ENCODE data around the gene GABRG3.

GABRG3 gene

GRCh38 chr15:26970712-26971210, at the start of gene GABRG3:
Gene GABRG3, plus strand, starts transcription at chr15:26971181.
- no peak for DNase-seq

GRCh38 chr15:26921433-26921832, 49.5 kb upstream of the GABRG3 start:
- no peak for DNase-seq

DNA sequence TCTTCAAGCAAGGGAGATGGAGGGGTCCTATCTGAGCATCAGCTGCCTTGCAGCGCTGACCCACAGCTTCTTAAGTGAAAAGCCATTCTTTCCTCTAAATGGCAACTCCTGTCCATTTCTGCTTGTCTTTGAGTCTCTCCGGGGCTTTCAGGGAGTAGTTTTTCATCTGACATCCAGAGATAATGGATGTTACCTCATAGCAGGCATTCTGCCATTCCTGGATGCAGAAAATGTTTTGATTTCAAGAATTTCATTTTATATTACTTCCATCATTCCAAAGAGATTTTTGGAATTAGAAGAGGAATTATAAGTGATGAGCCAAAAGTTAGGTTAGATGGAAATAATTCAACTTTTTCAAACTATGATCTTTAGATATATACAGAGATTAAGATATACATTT, 44.9 kb upstream of the GABRG3 start:
- DNase-seq, result no peak

- DNase-seq, result no peak
Observed at GRCh38 chr15:26928051-26928450, 42.9 kb upstream of the GABRG3 start.

- DNase-seq, result no peak
Observed at GRCh38 chr15:26929588-26929987, 41.4 kb upstream of the GABRG3 start.

GRCh38 chr15:26934848-26935247, 36.1 kb upstream of the GABRG3 start:
- DNase-seq, result no peak

- no peak for DNase-seq
Observed at GRCh38 chr15:26935322-26935721, 35.7 kb upstream of the GABRG3 start.

DNA sequence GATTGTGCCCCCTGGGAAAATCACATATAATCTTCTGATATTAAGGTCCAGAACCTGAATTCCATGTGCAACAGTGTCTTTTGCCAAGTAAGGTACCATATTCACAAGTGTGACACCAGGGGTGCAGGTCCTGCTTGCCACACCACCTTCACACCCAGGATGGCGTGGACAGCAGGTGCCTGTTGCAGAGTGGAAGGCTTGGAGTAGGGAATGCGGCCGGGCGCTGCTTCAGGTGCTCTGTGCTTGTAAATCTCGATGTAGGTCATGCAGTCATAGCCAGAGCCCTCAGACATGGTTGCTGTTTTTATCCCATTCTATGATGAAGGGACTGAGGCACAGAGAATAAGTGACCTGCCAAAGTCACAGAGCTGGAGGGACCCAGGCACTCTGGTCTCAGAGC, 34.5 kb upstream of the GABRG3 start:
- no peak for DNase-seq

DNA sequence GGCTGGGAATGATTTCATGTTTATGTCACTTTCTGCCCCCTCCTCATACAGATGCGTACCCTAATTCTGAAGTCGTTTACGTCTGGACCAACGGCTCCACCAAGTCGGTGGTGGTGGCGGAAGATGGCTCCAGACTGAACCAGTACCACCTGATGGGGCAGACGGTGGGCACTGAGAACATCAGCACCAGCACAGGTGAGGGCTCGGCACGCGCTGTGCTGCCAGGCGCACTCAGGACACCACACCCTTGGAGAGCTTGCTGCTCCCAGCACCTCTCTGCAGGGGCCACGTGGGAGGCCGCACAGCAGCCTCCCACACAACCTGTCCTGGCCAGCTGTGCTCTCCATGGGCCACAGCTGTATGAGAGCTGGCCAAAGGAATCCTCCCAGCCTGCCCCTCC, 33.8 kb upstream of the GABRG3 start:
- no peak for DNase-seq

DNA sequence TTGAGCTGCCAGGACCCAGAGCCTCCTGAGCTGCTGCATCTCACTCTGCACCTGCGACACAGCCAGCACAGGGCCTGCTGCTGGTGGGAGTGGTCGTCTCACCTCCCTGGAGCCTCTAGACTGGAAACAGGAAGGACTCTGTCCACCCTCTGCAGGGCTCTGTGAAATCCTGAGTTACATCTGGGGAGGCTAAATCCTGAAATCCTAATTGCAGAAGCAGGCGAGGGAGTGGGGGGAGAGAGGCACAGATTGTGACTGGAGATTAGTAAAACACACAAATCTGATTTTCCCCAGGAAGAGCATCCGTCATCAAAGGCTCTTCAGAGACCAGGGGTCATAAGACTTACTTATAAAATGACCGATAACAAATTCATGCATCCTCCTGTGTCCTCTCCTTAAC, 31.6 kb upstream of the GABRG3 start:
- DNase-seq, result no peak

DNA sequence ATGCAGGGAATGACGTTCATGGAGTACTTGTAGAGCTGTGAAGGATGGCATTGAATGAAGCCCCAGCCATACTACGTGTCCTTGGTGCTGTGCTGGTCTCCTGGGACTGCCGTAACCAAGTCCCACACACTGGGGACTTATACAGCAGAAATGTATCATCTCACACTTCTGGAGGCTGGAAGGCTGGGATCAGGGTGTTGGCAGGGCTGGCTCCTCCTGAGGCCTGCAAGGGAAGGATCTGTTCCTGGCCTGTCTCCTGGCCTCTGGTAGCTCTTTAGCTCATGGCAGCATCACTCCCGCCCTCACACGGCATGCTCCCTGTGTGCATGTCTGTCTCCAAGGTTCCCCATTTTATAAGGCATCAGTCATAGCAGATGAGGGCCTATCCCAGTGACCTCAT, 29.5 kb upstream of the GABRG3 start:
- DNase-seq, result no peak

DNA sequence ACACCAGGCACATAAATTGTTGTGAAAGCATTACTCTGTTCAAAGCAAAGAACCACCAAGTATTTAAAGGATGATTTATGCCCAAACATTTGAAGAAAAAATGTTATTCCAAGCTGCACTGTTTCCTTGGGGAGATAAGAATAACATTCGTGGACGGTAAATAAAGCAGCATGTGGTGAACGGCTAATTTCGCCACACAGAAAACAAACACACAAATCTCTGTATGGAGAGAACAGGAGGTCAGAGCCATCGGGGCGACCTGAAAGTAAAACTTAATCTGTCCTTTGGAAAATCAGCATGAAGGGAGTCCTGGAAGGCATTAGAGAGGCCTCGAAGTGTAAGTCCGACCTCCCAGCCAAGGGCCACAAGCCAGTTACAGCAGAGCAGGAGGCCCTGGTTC, 27.1 kb upstream of the GABRG3 start:
- no peak for DNase-seq

- DNase-seq, result no peak
Observed at GRCh38 chr15:26945046-26945445, 25.9 kb upstream of the GABRG3 start.

DNA sequence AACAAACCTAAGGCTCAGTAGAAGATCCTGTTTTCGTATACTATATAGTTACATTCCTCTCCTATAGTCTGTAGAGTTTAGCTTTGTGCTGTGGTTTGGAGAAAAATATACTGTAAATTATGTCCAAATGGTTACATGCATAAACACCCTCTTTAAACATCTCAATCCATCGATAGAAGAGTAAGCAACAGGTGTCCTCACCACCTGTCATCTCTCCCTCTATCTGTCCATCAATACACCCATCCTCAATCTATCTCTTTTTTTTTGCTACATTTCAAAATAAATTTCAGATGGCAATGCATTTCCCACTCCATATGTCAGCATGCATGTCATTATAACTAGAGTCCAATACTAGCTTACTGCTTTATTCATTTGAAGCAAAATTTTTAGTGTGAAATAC, 21.0 kb upstream of the GABRG3 start:
- DNase-seq, result no peak

GRCh38 chr15:26954403-26954802, 16.6 kb upstream of the GABRG3 start:
- no peak for DNase-seq

DNA sequence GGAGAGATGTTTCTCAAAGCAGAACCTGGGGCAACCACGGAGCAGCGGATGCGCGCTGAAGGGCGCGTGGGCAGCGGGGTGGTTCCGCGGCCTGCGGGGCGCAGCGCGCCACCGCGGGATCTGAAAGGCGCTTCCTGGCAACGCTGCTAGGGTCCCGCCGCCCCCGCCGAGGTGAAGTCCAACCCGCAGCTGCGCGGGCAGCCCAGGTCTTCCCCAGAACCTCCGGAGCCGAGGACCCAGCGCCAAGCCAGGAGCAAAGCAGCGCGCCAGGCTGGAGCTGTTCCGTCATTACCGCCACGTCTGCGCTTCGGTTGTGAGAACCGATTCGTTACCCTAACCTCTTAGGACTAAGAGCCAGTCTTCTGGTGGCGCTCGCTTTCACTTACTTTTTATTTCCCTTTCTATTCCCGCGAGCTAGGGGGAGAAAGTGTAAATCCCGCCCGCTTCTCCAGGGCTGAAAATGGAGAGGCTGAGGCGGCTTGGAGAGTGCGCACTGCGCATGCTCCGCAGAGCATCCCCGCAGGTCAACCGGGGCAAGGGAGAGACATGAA, 3.2 kb upstream of the GABRG3 start:
- no peak for DNase-seq

GRCh38 chr15:26968806-26969205, 2.2 kb upstream of the GABRG3 start:
- DNase-seq, result no peak

GRCh38 chr15:26971271-26972018, 464 bp downstream of the GABRG3 start:
- DNase-seq, result no peak

- DNase-seq, result no peak
Observed at GRCh38 chr15:26972636-26973035, 1.7 kb downstream of the GABRG3 start.

- peak; percentile 19 for DNase-seq
Observed at GRCh38 chr15:26974120-26974780, 3.3 kb downstream of the GABRG3 start.

DNA sequence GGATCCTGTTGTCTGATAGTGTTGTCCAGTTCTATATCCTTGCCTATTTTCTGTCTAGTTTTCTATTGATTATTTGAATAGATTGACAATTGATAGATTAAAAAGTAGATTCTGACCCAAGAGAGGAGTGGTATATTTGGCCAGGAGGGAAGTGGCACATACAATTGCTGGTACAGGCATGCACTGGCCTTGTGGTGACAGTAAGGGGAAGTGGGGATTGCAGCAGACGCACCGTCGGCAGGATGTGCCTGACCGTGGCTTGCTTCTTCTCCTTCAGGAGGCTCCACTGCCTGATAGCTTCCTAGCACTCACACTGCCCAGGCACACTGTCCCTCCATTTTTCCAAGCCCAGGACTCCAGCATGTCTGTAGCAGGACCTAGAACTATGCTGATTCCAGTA, 10.5 kb downstream of the GABRG3 start:
- no peak for DNase-seq

GRCh38 chr15:26983822-26984221, 12.8 kb downstream of the GABRG3 start:
- DNase-seq, result no peak

DNA sequence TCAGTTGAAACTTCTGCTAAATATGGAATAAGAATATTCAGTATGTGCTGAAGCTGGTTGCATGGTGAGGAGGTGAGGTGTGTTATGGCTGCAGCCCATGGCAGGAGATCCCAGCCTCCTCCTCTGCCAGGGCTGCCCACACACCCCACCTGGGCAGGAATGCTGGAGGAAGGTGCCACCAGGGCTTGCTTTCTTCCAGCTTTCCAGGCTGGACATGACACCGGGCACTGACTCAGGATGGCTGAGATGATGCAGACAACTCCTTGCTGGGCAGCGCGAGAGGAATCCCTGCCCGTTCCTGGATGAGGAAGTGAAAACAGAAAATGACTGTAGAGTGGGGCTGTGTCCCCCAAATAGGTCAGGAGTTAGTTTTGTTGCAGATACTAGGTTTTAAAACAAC, 14.1 kb downstream of the GABRG3 start:
- DNase-seq, result no peak

- no peak for DNase-seq
Observed at GRCh38 chr15:26996250-26996649, 25.3 kb downstream of the GABRG3 start.
